Endothelial cell of umbilical vein (primary cell): Measurements from ENCODE around the gene HEATR5A. TPM values are rescaled to one million over a fixed set of nuclear protein-coding genes. Genes with fewer than 3 reads are reported as not detected.

Experiments
- BruUV-seq: library from RNA; stranded (reverse); fragments of 400-500 nt; replicated peaks from 2 replicates; lab custom pipeline; 2021; lab: Mats Ljungman, UMichigan
- CTCF ChIA-PET: fragments of 300-600, 350-600 bp; sonication (Branson Sonifier 250); formaldehyde crosslinking; loops from one replicate; lab custom pipeline; 2021; ENCODE audit warnings: antibody characterized with exemption, inconsistent platforms; lab: Charles Lee
- POLR2A ChIA-PET: fragments of 300-600, 350-600 bp; sonication (Branson Sonifier 250); formaldehyde crosslinking; loops from one replicate; lab custom pipeline; 2021; ENCODE audit warnings: antibody characterized with exemption, inconsistent platforms; lab: Charles Lee
- DNase-seq: peaks from one replicate; pipeline ENCODE4 v3.0.0-alpha.2; 2011; ENCODE audit warnings: low read depth, low spot score
- FAIRE-seq: peaks from 2 replicates; lab custom pipeline; 2011; peaks lifted over from hg19 to GRCh38; lab: Jason Lieb, UNC
- H2AFZ ChIP-seq: 2 replicates; pipeline ENCODE4 v1.6.0; 2012; ENCODE audit warnings: low read depth, low read length, control low read depth, inconsistent platforms
- H3K27ac ChIP-seq: 2 replicates; pipeline ENCODE4 v1.5.1; 2011; ENCODE audit warnings: low read depth, mild to moderate bottlenecking, control low read depth, low read length, moderate library complexity; ENCODE audit not compliant: insufficient read depth
- H3K27me3 ChIP-seq, 2 experiments: 2 replicates each; pipeline versions ENCODE4 v1.6.0 to v1.6.1; 2011; ENCODE audit warnings: low read length in 2 of 2, mixed read lengths in 1 of 2; ENCODE audit not compliant: control insufficient read depth in 2 of 2, insufficient read depth in 2 of 2
- H3K36me3 ChIP-seq, 2 experiments: 2 replicates in 1 of 2; 3 replicates in 1 of 2; pipeline ENCODE4 v1.5.1; 2011; ENCODE audit warnings: low read length in 2 of 2, mild to moderate bottlenecking in 1 of 2, moderate library complexity in 1 of 2; ENCODE audit not compliant: control insufficient read depth in 2 of 2, insufficient read depth in 2 of 2; ENCODE audit errors: extremely low read depth in 1 of 2
- H3K4me1 ChIP-seq: 3 replicates; pipeline ENCODE4 v1.5.1; 2011; ENCODE audit warnings: mild to moderate bottlenecking, low read length; ENCODE audit not compliant: control insufficient read depth, insufficient read depth; ENCODE audit errors: extremely low read depth
- H3K4me2 ChIP-seq: 2 replicates; pipeline ENCODE4 v1.6.1; 2011; ENCODE audit warnings: low read length, control low read depth, mixed read lengths; ENCODE audit not compliant: insufficient read depth
- H3K4me3 ChIP-seq, 3 experiments: fragments of 200-600 bp in 1 of 3; sonication (generic), shearing (Covaris generic) in 1 of 3; replicated peaks in 1 of 3; 2 replicates each; pipeline ENCODE4 v1.5.1; 2011 to 2016; ENCODE audit warnings: control low read depth in 3 of 3, low read length in 3 of 3, mild to moderate bottlenecking in 2 of 3, inconsistent platforms in 1 of 3, low read depth in 1 of 3, moderate library complexity in 1 of 3; ENCODE audit not compliant: insufficient read depth in 1 of 3
- H3K79me2 ChIP-seq: 2 replicates; pipeline ENCODE4 v1.6.0; 2012; ENCODE audit warnings: low read length, inconsistent platforms; ENCODE audit not compliant: control insufficient read depth, insufficient read depth
- H3K9ac ChIP-seq: replicated peaks from 2 replicates; pipeline ENCODE3; 2011; ENCODE audit warnings: low read length, control low read depth; ENCODE audit not compliant: insufficient read depth; ENCODE audit errors: extremely low read depth
- H3K9me1 ChIP-seq: replicated peaks from 3 replicates; pipeline ENCODE4 v1.6.0; 2011; ENCODE audit warnings: mild to moderate bottlenecking, low read length; ENCODE audit not compliant: control insufficient read depth, insufficient read depth; ENCODE audit errors: extremely low read depth
- H3K9me3 ChIP-seq: replicated peaks from 2 replicates; pipeline ENCODE4 v1.5.1; 2012; ENCODE audit warnings: low read length, inconsistent platforms; ENCODE audit not compliant: control insufficient read depth, insufficient read depth
- H4K20me1 ChIP-seq: replicated peaks from 2 replicates; pipeline ENCODE3; 2011; ENCODE audit warnings: mild to moderate bottlenecking, low read length; ENCODE audit not compliant: control insufficient read depth, insufficient read depth; ENCODE audit errors: extremely low read depth
- CTCF ChIP-seq, 2 donors: IDR thresholded peaks; 1 replicate in 1 of 2; 2 replicates in 1 of 2; pipeline ENCODE4 v1.5.1; 2011; ENCODE audit warnings: low read length in 2 of 2, mild to moderate bottlenecking in 2 of 2, moderate library complexity in 2 of 2, control low read depth in 1 of 2, inconsistent platforms in 1 of 2, low read depth in 1 of 2; ENCODE audit not compliant: insufficient read depth in 1 of 2; ENCODE audit errors: extremely low read depth in 1 of 2
- EZH2 ChIP-seq: IDR thresholded peaks from 2 replicates; pipeline ENCODE4 v1.6.1; 2012; ENCODE audit warnings: borderline replicate concordance, low read depth, mild to moderate bottlenecking, moderate library complexity, low read length, inconsistent platforms; ENCODE audit not compliant: severe bottlenecking
- FOS ChIP-seq: IDR thresholded peaks from 2 replicates; pipeline ENCODE4 v1.6.1; 2011; ENCODE audit warnings: mild to moderate bottlenecking, low read length, moderate library complexity, borderline replicate concordance; ENCODE audit not compliant: insufficient read depth
- GATA2 ChIP-seq: IDR thresholded peaks from 2 replicates; pipeline ENCODE4 v1.7.0; 2011; ENCODE audit warnings: low read depth, mild to moderate bottlenecking, moderate library complexity, mixed read lengths, low read length; ENCODE audit not compliant: insufficient read length, insufficient read depth
- JUN ChIP-seq: IDR thresholded peaks from 2 replicates; pipeline ENCODE4 v1.6.1; 2011; ENCODE audit warnings: borderline replicate concordance, low read depth; ENCODE audit not compliant: insufficient read length, insufficient read depth
- MAX ChIP-seq: IDR thresholded peaks from 2 replicates; pipeline ENCODE4 v1.6.1; 2011; ENCODE audit not compliant: insufficient read depth, insufficient read length
- MYC ChIP-seq: IDR thresholded peaks from one replicate; pipeline ENCODE4 v1.6.1; 2011; ENCODE audit warnings: mild to moderate bottlenecking, low read depth, low read length
- POLR2A ChIP-seq: IDR thresholded peaks from 2 replicates; pipeline ENCODE4 v1.6.1; 2012; ENCODE audit warnings: low read depth, mild to moderate bottlenecking, control low read depth, low read length
- POLR2AphosphoS5 ChIP-seq: IDR thresholded peaks from 2 replicates; pipeline ENCODE4 v1.6.1; 2012; ENCODE audit warnings: low read depth, mild to moderate bottlenecking, control low read depth, low read length, moderate library complexity; ENCODE audit not compliant: insufficient read depth
- dilution Hi-C: fragments of 300-500 bp; cut with MboI; formaldehyde crosslinking; loops from one replicate; pipeline ENCODE4 v1.15.0; 2019; ENCODE audit warnings: low sequenced_read_pairs; ENCODE audit not compliant: extremely low pct_ligation_motif_present
- intact Hi-C: fragments of 100-400 bp; cut with micrococcal nuclease; formaldehyde crosslinking; loops from one replicate; pipeline ENCODE4 v1.10.0; 2022
- polyA plus RNA-seq, 4 experiments: library from polyadenylated mRNA; depleted of rRNA in 3 of 4; stranded (reverse) in 3 of 4; unstranded in 1 of 4; fragments of >200 nt; gene quantifications; 2 replicates each; pipeline versions ENCODE4 v1.2.1 to v1.2.3, GENCODE V29; 2011 to 2012; ENCODE audit warnings: missing spikeins in 1 of 4
- total RNA-seq: library from RNA; stranded (reverse); gene quantifications from 2 replicates; pipeline ENCODE4 v1.2.3, GENCODE V29; 2021

The HEATR5A gene
- total and polyA plus RNA-seq, 2 donors (not counting 3 experiments of a cell fraction or from before 2014, with no cell fraction given) = 12.6 to 45.3 TPM

- no TSS peak for BruUV-seq
- Histone ChIP-seq H3K9me3 (no peaks in the 10 kb centered on the region), H3K79me2 (no peaks in the 10 kb centered on the region), H2AFZ (no peak overlapping the region), H3K4me3 (no peak overlapping the region), H3K4me2 (no peak overlapping the region), H4K20me1 (no peaks in the 10 kb centered on the region), H3K27ac (no peak overlapping the region), H3K9ac (no peak overlapping the region), H3K27me3 (no peaks in the 10 kb centered on the region), H3K36me3 (no peaks in the 10 kb centered on the region), H3K4me1 (no peaks in the 10 kb centered on the region), H3K9me1 (no peaks in the 10 kb centered on the region)
- POLR2A ChIA-PET = no interaction called here
- CTCF ChIA-PET = no interaction called here
- DNase-seq (no peak), FAIRE-seq (no peak)
- intact Hi-C loops (no loop called here), dilution Hi-C loops (no loop called here)
- TF ChIP-seq POLR2A = no peak
- TF ChIP-seq FOS = no peak
- no peak for TF ChIP-seq EZH2
- no peak for TF ChIP-seq CTCF (IDR thresholded peaks at IDR 0.05; ENCODE audit: extremely low read depth in 1 of 2, insufficient read depth in 1 of 2, low read depth in 1 of 2, low read length in 2 of 2)
- no peak for TF ChIP-seq GATA2
- no peak for TF ChIP-seq MAX
- no peak for TF ChIP-seq JUN
- no peak for TF ChIP-seq POLR2AphosphoS5
- TF ChIP-seq MYC = no peak
Measured at GRCh38 chr14:31251028-31251958, 169.1 kb downstream of the HEATR5A start.
